T-helper 2 cell treated with Interferon-gamma antibody and Interleukin-4, amounts not matched to agents 5 μg/mL and 100 μg/mL, for 36 hours (primary cell): ENCODE measurements around the gene SLC17A8.

ENCODE experiments used
- DNase-seq: peaks from one replicate; pipeline ENCODE4 v3.0.0; 2021; ENCODE audit warnings: low spot score
- H3K27ac Mint-ChIP-seq: one replicate; pipeline ENCODE4 v1.8.0; 2021; ENCODE audit warnings: mild to moderate bottlenecking, mixed read lengths
- H3K27me3 Mint-ChIP-seq: one replicate; pipeline ENCODE4 v1.8.0; 2021; ENCODE audit warnings: low read depth, mixed read lengths
- H3K36me3 Mint-ChIP-seq: one replicate; pipeline ENCODE4 v1.8.0; 2021; ENCODE audit warnings: low read depth, mixed read lengths
- H3K4me1 Mint-ChIP-seq: one replicate; pipeline ENCODE4 v1.8.0; 2021; ENCODE audit warnings: low read depth, mixed read lengths
- H3K4me3 Mint-ChIP-seq: one replicate; pipeline ENCODE4 v1.8.0; 2022; ENCODE audit warnings: mild to moderate bottlenecking, moderate library complexity, mixed read lengths
- H3K9me3 Mint-ChIP-seq: one replicate; pipeline ENCODE4 v1.8.0; 2021; ENCODE audit warnings: mixed read lengths

SLC17A8 gene

DNA sequence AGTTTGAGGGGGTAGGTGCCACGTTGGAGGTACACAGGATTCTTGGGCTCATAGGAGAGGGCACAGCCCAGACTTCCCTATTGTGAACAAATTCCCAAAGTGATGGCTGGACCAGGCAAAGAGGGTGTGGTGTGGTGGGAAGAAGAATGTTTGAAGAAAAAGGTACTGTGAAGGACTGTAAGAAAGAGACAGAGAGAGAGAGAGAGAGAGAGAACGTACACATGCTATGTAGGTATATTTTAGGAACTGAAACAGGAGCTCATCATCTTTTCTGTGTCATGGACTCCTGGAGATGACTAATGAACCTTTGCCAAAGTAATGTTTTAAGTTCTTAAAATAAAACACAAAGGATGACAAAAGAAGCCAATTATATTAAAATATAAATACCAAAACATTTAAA is 24.5 kb downstream of the SLC17A8 start:
- no peaks in the 10 kb centered on the region for H3K27me3 Mint-ChIP-seq
- H3K36me3 Mint-ChIP-seq, result no peaks in the 10 kb centered on the region

GRCh38 chr12:100382338-100382737 is 25.5 kb downstream of the SLC17A8 start:
- Mint-ChIP-seq H3K4me3 (no peak overlapping the region), H3K27ac (no peak overlapping the region), H3K9me3 (no peaks in the 10 kb centered on the region), H3K27me3 (peaks cover 2% of the 10 kb centered on the region), H3K36me3 (no peaks in the 10 kb centered on the region), H3K4me1 (no peaks in the 10 kb centered on the region)
- DNase-seq, result no peak

More for the DNA sequence above, 24.5 kb downstream of the SLC17A8 start:
- Mint-ChIP-seq H3K27ac (no peak overlapping the region), H3K4me1 (no peaks in the 10 kb centered on the region), H3K4me3 (no peak overlapping the region), H3K9me3 (no peaks in the 10 kb centered on the region)
- no peak for DNase-seq

DNA sequence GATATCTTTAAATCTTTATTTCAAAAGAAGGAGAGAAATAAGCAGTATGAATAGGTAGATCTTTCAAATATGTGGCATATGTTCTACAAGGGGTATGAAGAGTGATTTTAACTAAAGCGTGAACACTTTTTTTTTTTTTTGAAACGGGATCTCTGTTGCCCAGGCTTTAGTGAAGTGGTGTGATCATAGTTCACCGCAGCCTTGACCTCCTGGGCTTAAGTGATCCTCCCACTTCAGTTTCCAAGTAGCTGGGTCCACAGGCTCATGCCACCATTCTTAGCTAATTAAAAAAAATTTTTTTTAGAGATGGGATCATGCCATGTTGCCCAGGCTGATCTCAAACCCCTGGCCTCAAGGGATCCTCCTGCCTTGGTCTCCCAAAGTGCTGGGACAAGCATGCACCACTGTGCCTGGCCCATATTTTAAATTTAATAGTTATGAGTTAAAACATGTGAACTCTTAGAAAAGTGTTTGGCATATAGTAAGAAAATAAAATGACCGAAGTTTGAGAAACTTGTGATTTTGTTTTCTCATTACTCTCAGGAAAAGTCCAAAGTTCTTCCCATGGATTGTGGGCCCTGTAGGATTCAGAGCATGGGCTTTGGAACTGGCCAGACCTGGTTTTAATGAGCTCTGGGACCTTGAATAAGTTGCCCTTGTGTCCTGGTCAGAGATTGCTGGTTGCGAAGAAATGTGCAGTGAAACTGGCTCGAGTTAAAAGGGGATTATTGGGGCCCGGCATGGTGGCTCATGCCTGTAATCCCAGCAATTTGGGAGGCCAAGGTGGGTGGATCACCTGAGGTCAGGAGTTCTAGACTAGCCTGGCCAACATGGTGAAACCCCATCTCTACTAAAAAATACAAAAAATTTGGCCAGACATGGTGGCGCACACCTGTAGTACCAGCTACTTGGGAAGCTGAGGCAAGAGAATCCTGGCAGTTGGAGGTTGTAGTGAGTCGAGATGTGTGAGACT is 27.0 kb downstream of the SLC17A8 start:
- Mint-ChIP-seq H3K27ac (no peak overlapping the region), H3K36me3 (no peaks in the 10 kb centered on the region)

DNA sequence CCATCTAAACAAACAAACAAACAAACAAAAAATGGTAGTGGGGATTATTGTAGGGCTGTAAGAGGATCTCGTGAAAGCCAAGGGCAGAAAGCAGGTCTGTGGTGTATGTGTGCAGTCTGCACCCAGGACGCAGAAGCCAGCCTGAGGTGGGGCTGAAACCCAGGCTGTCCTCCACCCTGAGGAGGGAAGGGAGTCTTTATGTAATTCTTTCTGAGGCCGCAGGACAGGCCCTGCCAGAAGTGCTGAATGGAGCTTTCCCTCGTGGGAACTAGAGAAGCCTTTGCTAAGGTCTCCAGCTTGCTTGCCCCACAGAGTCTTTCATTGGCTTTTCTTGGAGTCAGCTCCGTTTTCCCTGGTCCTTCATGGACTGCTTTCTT is 27.7 kb downstream of the SLC17A8 start:
- H3K4me1 Mint-ChIP-seq, result no peaks in the 10 kb centered on the region
- no peaks in the 10 kb centered on the region for H3K9me3 Mint-ChIP-seq
- no peaks in the 10 kb centered on the region for H3K36me3 Mint-ChIP-seq

More for the DNA sequence above, 27.0 kb downstream of the SLC17A8 start:
- no peak for DNase-seq
- peaks cover 3% of the 10 kb centered on the region for H3K27me3 Mint-ChIP-seq
- H3K9me3 Mint-ChIP-seq, result no peaks in the 10 kb centered on the region
- no peaks in the 10 kb centered on the region for H3K4me1 Mint-ChIP-seq
- H3K4me3 Mint-ChIP-seq, result no peak overlapping the region

GRCh38 chr12:100388382-100388781 is 31.5 kb downstream of the SLC17A8 start:
- H3K36me3 Mint-ChIP-seq, result no peaks in the 10 kb centered on the region
- H3K9me3 Mint-ChIP-seq, result no peaks in the 10 kb centered on the region
- no peaks in the 10 kb centered on the region for H3K4me1 Mint-ChIP-seq
- H3K27ac Mint-ChIP-seq, result no peak overlapping the region
- peaks cover 3% of the 10 kb centered on the region for H3K27me3 Mint-ChIP-seq
- no peak for DNase-seq
- H3K4me3 Mint-ChIP-seq, result no peak overlapping the region

More for the DNA sequence above, 27.7 kb downstream of the SLC17A8 start:
- DNase-seq, result no peak
- Mint-ChIP-seq H3K27ac (no peak overlapping the region), H3K27me3 (peaks cover 3% of the 10 kb centered on the region), H3K4me3 (no peak overlapping the region)

GRCh38 chr12:100391856-100392255 is 35.0 kb downstream of the SLC17A8 start:
- Mint-ChIP-seq H3K9me3 (no peaks in the 10 kb centered on the region), H3K36me3 (no peaks in the 10 kb centered on the region)
- no peak for DNase-seq

GRCh38 chr12:100393200-100393599 is 36.3 kb downstream of the SLC17A8 start:
- no peaks in the 10 kb centered on the region for H3K9me3 Mint-ChIP-seq
- H3K4me3 Mint-ChIP-seq, result no peak overlapping the region

More at GRCh38 chr12:100391856-100392255, 35.0 kb downstream of the SLC17A8 start:
- Mint-ChIP-seq H3K27me3 (peaks cover 2% of the 10 kb centered on the region), H3K27ac (no peak overlapping the region), H3K4me3 (no peak overlapping the region), H3K4me1 (no peaks in the 10 kb centered on the region)

GRCh38 chr12:100395811-100396210 is 38.9 kb downstream of the SLC17A8 start:
- Mint-ChIP-seq H3K4me1 (no peaks in the 10 kb centered on the region), H3K27ac (no peak overlapping the region), H3K36me3 (no peaks in the 10 kb centered on the region), H3K4me3 (no peak overlapping the region), H3K27me3 (no peaks in the 10 kb centered on the region), H3K9me3 (no peaks in the 10 kb centered on the region)
- no peak for DNase-seq

More at GRCh38 chr12:100393200-100393599, 36.3 kb downstream of the SLC17A8 start:
- no peaks in the 10 kb centered on the region for H3K36me3 Mint-ChIP-seq
- no peak for DNase-seq
- no peak overlapping the region for H3K27ac Mint-ChIP-seq
- no peaks in the 10 kb centered on the region for H3K27me3 Mint-ChIP-seq
- no peaks in the 10 kb centered on the region for H3K4me1 Mint-ChIP-seq

DNA sequence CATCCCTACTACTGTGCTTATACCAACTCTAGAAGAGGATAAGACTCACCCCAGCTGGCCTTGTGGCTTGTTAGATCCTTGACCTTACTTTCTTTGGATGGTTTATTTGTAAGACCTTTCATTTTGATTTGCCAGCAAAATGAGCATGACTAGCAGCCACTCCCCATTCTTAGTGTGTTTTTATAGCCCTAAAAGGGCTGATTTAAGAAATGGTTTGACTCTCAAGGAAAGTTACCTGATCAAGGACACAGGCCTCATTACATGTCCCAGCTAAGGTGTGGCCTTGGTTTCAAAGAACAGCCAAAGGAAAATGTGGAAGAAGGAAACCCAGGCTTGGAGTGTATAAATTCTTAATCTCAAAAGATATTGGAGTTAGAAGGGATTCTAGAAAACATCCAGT is 41.4 kb downstream of the SLC17A8 start:
- Mint-ChIP-seq H3K27me3 (no peaks in the 10 kb centered on the region), H3K36me3 (no peaks in the 10 kb centered on the region), H3K27ac (no peak overlapping the region), H3K4me1 (no peaks in the 10 kb centered on the region), H3K9me3 (no peaks in the 10 kb centered on the region), H3K4me3 (no peak overlapping the region)
- no peak for DNase-seq

DNA sequence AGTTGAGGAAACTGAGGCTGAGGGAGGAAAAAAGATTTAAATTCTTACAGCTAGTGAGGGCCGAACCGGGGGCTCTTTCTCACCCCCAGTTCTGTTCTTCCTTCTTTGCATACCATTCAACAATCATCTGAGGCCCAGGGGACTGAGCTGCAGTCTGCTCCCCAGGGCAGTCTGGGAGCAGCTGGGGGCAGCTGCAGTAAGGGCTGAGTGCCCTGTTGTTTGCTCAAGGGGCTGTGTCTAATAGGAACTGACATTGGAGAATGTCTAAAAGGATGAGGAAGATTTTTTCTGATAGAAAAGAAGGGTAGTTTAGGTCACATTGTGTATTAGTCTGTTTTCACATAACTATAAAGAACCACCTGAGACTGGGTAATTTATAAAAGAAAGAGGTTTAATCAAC is 42.2 kb downstream of the SLC17A8 start:
- DNase-seq, result no peak
- H3K4me3 Mint-ChIP-seq, result no peak overlapping the region
- no peaks in the 10 kb centered on the region for H3K27me3 Mint-ChIP-seq
- no peaks in the 10 kb centered on the region for H3K4me1 Mint-ChIP-seq
- no peaks in the 10 kb centered on the region for H3K36me3 Mint-ChIP-seq
- no peaks in the 10 kb centered on the region for H3K9me3 Mint-ChIP-seq
- no peak overlapping the region for H3K27ac Mint-ChIP-seq

GRCh38 chr12:100401660-100402059 is 44.8 kb downstream of the SLC17A8 start:
- no peak overlapping the region for H3K4me3 Mint-ChIP-seq
- H3K9me3 Mint-ChIP-seq, result no peaks in the 10 kb centered on the region
- no peaks in the 10 kb centered on the region for H3K36me3 Mint-ChIP-seq
- no peak for DNase-seq
- no peak overlapping the region for H3K27ac Mint-ChIP-seq
- H3K4me1 Mint-ChIP-seq, result no peaks in the 10 kb centered on the region
- H3K27me3 Mint-ChIP-seq, result no peaks in the 10 kb centered on the region

- no peak for DNase-seq
- H3K4me1 Mint-ChIP-seq, result no peaks in the 10 kb centered on the region
- H3K9me3 Mint-ChIP-seq, result no peaks in the 10 kb centered on the region
- H3K27me3 Mint-ChIP-seq, result no peaks in the 10 kb centered on the region
- H3K4me3 Mint-ChIP-seq, result no peak overlapping the region
- H3K27ac Mint-ChIP-seq, result no peak overlapping the region
- no peaks in the 10 kb centered on the region for H3K36me3 Mint-ChIP-seq
Observed at GRCh38 chr12:100402763-100403162, 45.9 kb downstream of the SLC17A8 start.

DNA sequence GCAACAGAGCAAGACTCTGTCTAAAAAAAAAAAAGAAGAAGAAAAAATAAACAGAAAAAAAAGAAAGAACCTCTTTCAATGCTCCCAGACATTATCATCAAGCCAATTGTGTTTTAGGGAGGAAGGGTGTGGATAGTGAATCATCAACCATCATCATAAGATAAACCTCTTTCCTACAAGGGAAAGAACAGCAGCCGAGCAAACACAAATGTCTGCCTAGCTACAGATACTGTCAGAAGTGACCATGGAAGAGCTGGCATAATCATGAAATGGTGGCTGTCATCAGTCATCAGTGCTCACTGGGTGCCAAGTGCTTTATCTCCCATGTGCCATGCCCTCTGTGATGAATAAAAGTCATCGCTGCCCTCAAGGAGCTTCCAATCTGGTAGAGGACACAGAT is 46.6 kb downstream of the SLC17A8 start:
- no peaks in the 10 kb centered on the region for H3K36me3 Mint-ChIP-seq
- no peak overlapping the region for H3K27ac Mint-ChIP-seq
- no peaks in the 10 kb centered on the region for H3K9me3 Mint-ChIP-seq
- no peak overlapping the region for H3K4me3 Mint-ChIP-seq
- no peaks in the 10 kb centered on the region for H3K27me3 Mint-ChIP-seq
- no peaks in the 10 kb centered on the region for H3K4me1 Mint-ChIP-seq
- no peak for DNase-seq

DNA sequence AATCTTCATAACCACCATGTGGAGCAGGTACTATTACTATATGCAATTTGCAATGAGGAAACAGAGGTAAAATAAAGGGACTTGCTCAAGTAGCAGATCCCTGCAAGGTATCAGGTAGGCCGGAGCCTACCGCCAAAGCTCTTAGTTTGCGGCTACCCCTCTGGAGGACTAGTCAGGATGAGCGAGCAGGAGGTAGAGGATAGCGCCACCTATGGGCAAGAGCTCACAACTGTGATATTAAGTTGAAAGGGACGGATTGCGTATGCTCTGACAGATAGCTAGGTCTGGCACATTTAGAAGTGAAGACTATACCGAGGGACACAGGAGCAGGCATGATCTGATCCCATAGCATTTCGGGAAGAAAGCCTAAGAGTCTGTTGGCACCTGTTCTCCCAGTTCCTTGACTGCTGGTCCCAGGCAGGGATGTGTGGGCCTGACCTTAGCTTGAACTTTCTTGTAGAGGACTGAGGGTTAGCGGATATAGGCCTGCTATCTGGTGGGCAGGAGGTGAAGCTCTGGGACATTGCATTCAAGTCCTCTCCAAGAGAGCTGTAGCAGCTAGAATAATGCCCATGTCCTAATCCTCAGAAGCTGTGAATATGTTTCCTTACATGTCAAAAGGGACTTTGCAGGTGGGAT is 48.0 kb downstream of the SLC17A8 start:
- no peaks in the 10 kb centered on the region for H3K36me3 Mint-ChIP-seq
- peak; percentile 13 for DNase-seq
- no peaks in the 10 kb centered on the region for H3K4me1 Mint-ChIP-seq

More for the DNA sequence above, 48.0 kb downstream of the SLC17A8 start:
- no peak overlapping the region for H3K4me3 Mint-ChIP-seq
- no peak overlapping the region for H3K27ac Mint-ChIP-seq
- peaks cover 7% of the 10 kb centered on the region for H3K27me3 Mint-ChIP-seq
- H3K9me3 Mint-ChIP-seq, result no peaks in the 10 kb centered on the region
